A549 treated with DMSO at 1 μM for 4 hours (cell line): Measurements from ENCODE around the gene TUBGCP3. TPM values are rescaled to one million over a fixed set of nuclear protein-coding genes. Genes with fewer than 3 reads are reported as not detected.

ENCODE experiments used
- total RNA-seq: library from RNA; stranded (reverse); fragments of 200-300 nt; extraction: Qiagen RNA extraction; gene quantifications from 5 replicates; pipeline ENCODE4 v1.2.3, GENCODE V29; 2022; ENCODE audit warnings: low read depth

The TUBGCP3 gene, protein sequence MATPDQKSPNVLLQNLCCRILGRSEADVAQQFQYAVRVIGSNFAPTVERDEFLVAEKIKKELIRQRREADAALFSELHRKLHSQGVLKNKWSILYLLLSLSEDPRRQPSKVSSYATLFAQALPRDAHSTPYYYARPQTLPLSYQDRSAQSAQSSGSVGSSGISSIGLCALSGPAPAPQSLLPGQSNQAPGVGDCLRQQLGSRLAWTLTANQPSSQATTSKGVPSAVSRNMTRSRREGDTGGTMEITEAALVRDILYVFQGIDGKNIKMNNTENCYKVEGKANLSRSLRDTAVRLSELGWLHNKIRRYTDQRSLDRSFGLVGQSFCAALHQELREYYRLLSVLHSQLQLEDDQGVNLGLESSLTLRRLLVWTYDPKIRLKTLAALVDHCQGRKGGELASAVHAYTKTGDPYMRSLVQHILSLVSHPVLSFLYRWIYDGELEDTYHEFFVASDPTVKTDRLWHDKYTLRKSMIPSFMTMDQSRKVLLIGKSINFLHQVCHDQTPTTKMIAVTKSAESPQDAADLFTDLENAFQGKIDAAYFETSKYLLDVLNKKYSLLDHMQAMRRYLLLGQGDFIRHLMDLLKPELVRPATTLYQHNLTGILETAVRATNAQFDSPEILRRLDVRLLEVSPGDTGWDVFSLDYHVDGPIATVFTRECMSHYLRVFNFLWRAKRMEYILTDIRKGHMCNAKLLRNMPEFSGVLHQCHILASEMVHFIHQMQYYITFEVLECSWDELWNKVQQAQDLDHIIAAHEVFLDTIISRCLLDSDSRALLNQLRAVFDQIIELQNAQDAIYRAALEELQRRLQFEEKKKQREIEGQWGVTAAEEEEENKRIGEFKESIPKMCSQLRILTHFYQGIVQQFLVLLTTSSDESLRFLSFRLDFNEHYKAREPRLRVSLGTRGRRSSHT
- total RNA-seq: 16.1 to 19.8 TPM (median 18.3 TPM) in 5 replicates

DNA sequence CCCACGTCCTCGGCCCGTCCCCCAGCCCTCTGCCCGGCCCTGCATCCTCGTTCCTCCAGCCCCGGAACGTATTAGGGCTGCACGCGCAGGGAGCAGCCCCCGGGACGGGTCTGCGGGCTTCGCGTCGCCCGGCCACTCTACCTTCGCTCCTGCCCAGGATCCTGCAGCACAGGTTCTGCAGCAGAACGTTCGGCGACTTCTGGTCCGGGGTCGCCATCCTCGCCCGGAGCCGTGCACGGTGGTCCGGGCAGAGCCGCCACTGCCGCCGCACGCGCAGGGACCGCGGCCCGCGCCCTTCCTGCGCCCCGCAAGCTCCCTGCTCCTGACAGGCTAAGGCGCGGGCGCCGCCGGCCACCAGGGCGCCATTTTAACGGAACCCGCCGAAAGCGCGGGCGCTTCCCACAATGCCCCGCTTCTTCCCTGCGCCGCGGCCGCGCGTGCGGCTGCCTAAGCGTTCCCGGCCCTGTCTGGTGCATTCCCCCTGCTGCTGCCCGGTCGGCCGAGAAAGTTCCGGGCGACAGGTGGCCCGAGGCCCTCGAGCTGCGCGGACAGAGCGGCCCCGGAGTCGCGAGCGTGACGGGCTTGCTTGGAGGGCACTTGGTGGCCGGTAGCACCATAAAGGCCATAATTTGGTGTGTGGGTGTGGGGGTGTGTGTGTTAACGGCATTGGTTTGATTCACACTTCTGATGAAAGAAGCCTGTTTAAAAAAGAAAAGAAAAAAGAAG lies at the start of gene TUBGCP3:
TUBGCP3 (minus strand) TSS at position 390 of the 726 bp plus-strand sequence; CDS start at position 217, 173 bp downstream.

Other genes starting within 250 kb of the TUBGCP3 start
- gene SPACA7, start 211.8 kb downstream of the TUBGCP3 start, total RNA-seq: not detected in 5 replicates
- 8.1 to 11.4 TPM (median 10.8 TPM) in 5 replicates for gene ATP11A, start 101.9 kb upstream of the TUBGCP3 start, total RNA-seq